ENCODE measurements around the gene SIGLEC8. TPM values are rescaled to one million over a fixed set of nuclear protein-coding genes. Genes with fewer than 3 reads are reported as not detected.
"Not testable (repeated sequence)": the region's sequence is repeated elsewhere in the genome, so short reads cannot be mapped to it uniquely, and the experiment has no call there.

The SIGLEC8 gene
- total RNA-seq, 1 donor from 2014 or later: 0.39 TPM

GRCh38 chr19:51473009-51473707 lies 14.9 kb upstream of the SIGLEC8 start:
- no peak for DNase-seq (ENCODE audit: low spot score)

- no peak for DNase-seq (ENCODE audit: low spot score)
Observed at GRCh38 chr19:51472607-51473006, 14.4 kb upstream of the SIGLEC8 start.

- no peak for DNase-seq (ENCODE audit: low spot score)
Observed at GRCh38 chr19:51471527-51471926, 13.3 kb upstream of the SIGLEC8 start.

- no peak for DNase-seq (ENCODE audit: low spot score)
Observed at GRCh38 chr19:51470966-51471365, 12.7 kb upstream of the SIGLEC8 start.

- no peak for DNase-seq (ENCODE audit: low spot score)
Observed at GRCh38 chr19:51469629-51470028, 11.4 kb upstream of the SIGLEC8 start.

- DNase-seq (ENCODE audit: low spot score): no peak
Observed at GRCh38 chr19:51469162-51469561, 10.9 kb upstream of the SIGLEC8 start.

GRCh38 chr19:51468545-51468920 lies 10.3 kb upstream of the SIGLEC8 start:
- DNase-seq (ENCODE audit: low spot score): no peak

- DNase-seq (ENCODE audit: low spot score): no peak
Observed at GRCh38 chr19:51467864-51468544, 9.8 kb upstream of the SIGLEC8 start.

GRCh38 chr19:51466723-51467122 lies 8.5 kb upstream of the SIGLEC8 start:
- no peak for DNase-seq (ENCODE audit: low spot score)

GRCh38 chr19:51463976-51464581 lies 5.8 kb upstream of the SIGLEC8 start:
- DNase-seq (ENCODE audit: low spot score): not testable (repeated sequence)

- no peak for DNase-seq (ENCODE audit: low spot score)
Observed at GRCh38 chr19:51462681-51463080, 4.4 kb upstream of the SIGLEC8 start.

- DNase-seq (ENCODE audit: low spot score): no peak
Observed at GRCh38 chr19:51462276-51462675, 4.0 kb upstream of the SIGLEC8 start.

- DNase-seq (ENCODE audit: low spot score): no peak
Observed at GRCh38 chr19:51461723-51462161, 3.5 kb upstream of the SIGLEC8 start.

- no peak for DNase-seq (ENCODE audit: low spot score)
Observed at GRCh38 chr19:51460164-51460992, 2.1 kb upstream of the SIGLEC8 start.

GRCh38 chr19:51458899-51459505 lies 748 bp upstream of the SIGLEC8 start:
- no peak for DNase-seq (ENCODE audit: low spot score)

GRCh38 chr19:51457351-51458013 lies 772 bp downstream of the SIGLEC8 start:
- DNase-seq (ENCODE audit: low spot score): no peak

- no peak for DNase-seq (ENCODE audit: low spot score)
Observed at GRCh38 chr19:51456541-51457290, 1.5 kb downstream of the SIGLEC8 start.

GRCh38 chr19:51450730-51451307 lies 7.4 kb downstream of the SIGLEC8 start:
- DNase-seq (ENCODE audit: low spot score): peak; percentile 39

- peak; percentile 35 for DNase-seq (ENCODE audit: low spot score)
Observed at GRCh38 chr19:51448411-51449016, 9.7 kb downstream of the SIGLEC8 start.

Measured in mesenteric fat pad (tissue), 1 donor.